K562 (cell line): Measurements from ENCODE around the gene RBBP8. TPM values are rescaled to one million over a fixed set of nuclear protein-coding genes. Genes with fewer than 3 reads are reported as not detected.
"Not testable (repeated sequence)": the region's sequence is repeated elsewhere in the genome, so short reads cannot be mapped to it uniquely, and the experiment has no call there.

Source experiments
- ATAC-seq: fragments of 200-7000 bp; cut with Tn5 transposase; 3 replicates; pipeline ENCODE4 v1.9.1; 2020; ENCODE audit warnings: moderate library complexity
- BruUV-seq: library from RNA; stranded (reverse); fragments of 400-500 nt; replicated peaks from 2 replicates; lab custom pipeline; 2021; lab: Mats Ljungman, UMichigan
- CTCF ChIA-PET: fragments of 300-600 bp; formaldehyde crosslinking; extraction: SDS; loops from one replicate; lab custom pipeline; 2021; ENCODE audit warnings: low intra/inter-chr PET ratio; lab: Yijun Ruan, JAX
- POLR2A ChIA-PET: fragments of 300-600, 350-650 bp; sonication (Branson Sonifier 250); formaldehyde crosslinking; extraction: SDS; loops from one replicate; lab custom pipeline; 2021; ENCODE audit warnings: antibody characterized with exemption, inconsistent platforms; lab: Yijun Ruan, JAX
- DNase-seq, 4 experiments: peaks; one replicate each; pipeline versions ENCODE4 v3.0.0 to v3.0.0-alpha.2; 2011 to 2018; ENCODE audit warnings: low spot score in 3 of 4, mixed read lengths in 3 of 4; ENCODE audit errors: extremely low read depth in 1 of 4
- FAIRE-seq: peaks from 2 replicates; lab custom pipeline; 2011; peaks lifted over from hg19 to GRCh38; lab: Jason Lieb, UNC
- H2AFZ ChIP-seq: 2 replicates; pipeline ENCODE4 v1.6.0; 2011; ENCODE audit warnings: low read depth, low read length, control low read depth, inconsistent platforms
- H3K27ac ChIP-seq: fragments of 200-600 bp; 3 replicates; pipeline ENCODE4 v1.8.0; 2011; ENCODE audit warnings: low read depth, mild to moderate bottlenecking, control low read depth, inconsistent platforms, low read length, moderate library complexity, mixed read lengths; ENCODE audit errors: extremely low read depth
- H3K27me3 ChIP-seq, 2 experiments: fragments of 300-600 bp in 1 of 2; 2 replicates in 1 of 2; 3 replicates in 1 of 2; pipeline versions ENCODE4 v1.6.0 to v1.8.0; 2011; ENCODE audit warnings: inconsistent platforms in 2 of 2, low read length in 2 of 2, mild to moderate bottlenecking in 1 of 2, mixed read lengths in 1 of 2, moderate library complexity in 1 of 2; ENCODE audit not compliant: control insufficient read depth in 2 of 2, insufficient read depth in 2 of 2
- H3K36me3 ChIP-seq: fragments of 300-600 bp; 3 replicates; pipeline ENCODE4 v1.8.0; 2011; ENCODE audit warnings: mild to moderate bottlenecking, low read length, inconsistent platforms; ENCODE audit not compliant: control insufficient read depth, insufficient read depth
- H3K4me1 ChIP-seq, 2 experiments: fragments of 200-600 bp in 1 of 2; replicated peaks in 1 of 2; 2 replicates in 1 of 2; 3 replicates in 1 of 2; pipeline versions ENCODE4 v1.5.1 to v1.8.0; 2011; ENCODE audit warnings: inconsistent platforms in 2 of 2, low read length in 2 of 2, mild to moderate bottlenecking in 1 of 2, mixed read lengths in 1 of 2, moderate library complexity in 1 of 2; ENCODE audit not compliant: control insufficient read depth in 2 of 2, insufficient read depth in 2 of 2
- H3K4me2 ChIP-seq: 2 replicates; pipeline ENCODE4 v1.6.1; 2011; ENCODE audit warnings: low read length, control low read depth, inconsistent platforms, mixed read lengths; ENCODE audit not compliant: insufficient read depth
- H3K4me3 ChIP-seq: fragments of 200-600 bp; sonication (generic), shearing (Covaris generic); 2 replicates; pipeline ENCODE4 v1.5.1; 2016; ENCODE audit warnings: control low read depth, inconsistent platforms
- H3K79me2 ChIP-seq: fragments of 200-600 bp; 3 replicates; pipeline ENCODE4 v1.8.0; 2011; ENCODE audit warnings: low read length, inconsistent platforms; ENCODE audit not compliant: control insufficient read depth, insufficient read depth
- H3K9ac ChIP-seq, 2 experiments: 2 replicates each; pipeline versions ENCODE4 v1.6.0 to v1.6.1; 2011; ENCODE audit warnings: low read depth in 2 of 2, low read length in 2 of 2, control low read depth in 1 of 2, inconsistent platforms in 1 of 2, mild to moderate bottlenecking in 1 of 2, mixed read lengths in 1 of 2; ENCODE audit not compliant: insufficient read depth in 1 of 2
- H3K9me1 ChIP-seq: one replicate; pipeline ENCODE4 v1.6.0; 2011; ENCODE audit warnings: inconsistent platforms, mild to moderate bottlenecking, low read length, moderate library complexity; ENCODE audit not compliant: control insufficient read depth, insufficient read depth
- H3K9me3 ChIP-seq: replicated peaks from 2 replicates; pipeline ENCODE4 v1.5.1; 2011; ENCODE audit warnings: low read depth, low read length, inconsistent platforms; ENCODE audit not compliant: control insufficient read depth, insufficient read depth
- H4K20me1 ChIP-seq: replicated peaks from 2 replicates; pipeline ENCODE4 v1.6.1; 2011; ENCODE audit warnings: low read length, inconsistent platforms, mixed read lengths; ENCODE audit not compliant: control insufficient read depth, insufficient read depth
- ERF ChIP-seq: fragments of 450-650 bp; formaldehyde crosslinking; IDR thresholded peaks from 2 replicates; pipeline ENCODE4 v1.4.0; 2020; ENCODE audit warnings: mild to moderate bottlenecking, mixed read lengths
- ZNF407 ChIP-seq: fragments of 450-650 bp; IDR thresholded peaks from 2 replicates; pipeline ENCODE4 v1.6.1; 2016; ENCODE audit warnings: low read depth
- WGBS: fragments of 100-300 bp; shearing (Covaris generic); methylation state at CpG from one replicate; pipeline ENCODE4 v1.1.6; 2016; ENCODE audit warnings: low coverage, mixed read lengths; ENCODE audit not compliant: insufficient coverage; ENCODE audit errors: missing lambda C conversion rate; 5-methylcytosine and 5-hydroxymethylcytosine counted together
- in situ Hi-C: fragments of 300-500 bp; cut with MboI; formaldehyde crosslinking; loops from 4 replicates; pipeline ENCODE4 v1.15.0; 2018; ENCODE audit warnings: inconsistent platforms, mixed read lengths
- intact Hi-C: fragments of 100-400 bp; cut with micrococcal nuclease; formaldehyde crosslinking; loops from 2 replicates; pipeline ENCODE4 v1.14.2; 2022
- polyA plus RNA-seq, 8 experiments: library from polyadenylated mRNA; depleted of rRNA in 4 of 8; stranded (reverse) in 5 of 8; unstranded in 3 of 8; fragments of >200 nt; fragmentation: Nextera tagmentation in 2 of 8; fragmentation: Illumina TruSeq in 1 of 8; extraction: Ambion mirVana in 2 of 8; extraction: Trizol in 1 of 8; gene quantifications; 2 replicates each; pipeline versions ENCODE4 v1.2.1 to v1.2.3, GENCODE V29; 2011 to 2014; ENCODE audit warnings: inconsistent platforms in 1 of 8, missing spikeins in 1 of 8
- total RNA-seq, 7 experiments: library from RNA; depleted of rRNA in 6 of 7; stranded (reverse); fragments of >200 nt in 6 of 7; fragmentation: Illumina TruSeq in 2 of 7; extraction: Trizol in 2 of 7; gene quantifications; 2 replicates each; pipeline versions ENCODE4 v1.2.1 to v1.2.3, GENCODE V29; 2011 to 2021; ENCODE audit warnings: low replicate concordance in 1 of 7
- TF ChIP-seq, protein P1 (sequence below), 2 experiments: IDR thresholded peaks; 2 replicates each; pipeline ENCODE4 v1.6.1; 2012; ENCODE audit warnings: improper control_type of control experiment in 2 of 2, low read depth in 2 of 2, low read length in 2 of 2, borderline replicate concordance in 1 of 2

Gene RBBP8
- total and polyA plus RNA-seq, 9 of the 15 experiments (the other 6 are each of a cell fraction or from before 2014, with no cell fraction given): 28.4 to 63.1 (median 48.9) TPM

- TF ChIP-seq ZNF407 (no peak), ERF (CRISPR knock-in tag) (no peak)
- TF ChIP-seq, protein P1, sequence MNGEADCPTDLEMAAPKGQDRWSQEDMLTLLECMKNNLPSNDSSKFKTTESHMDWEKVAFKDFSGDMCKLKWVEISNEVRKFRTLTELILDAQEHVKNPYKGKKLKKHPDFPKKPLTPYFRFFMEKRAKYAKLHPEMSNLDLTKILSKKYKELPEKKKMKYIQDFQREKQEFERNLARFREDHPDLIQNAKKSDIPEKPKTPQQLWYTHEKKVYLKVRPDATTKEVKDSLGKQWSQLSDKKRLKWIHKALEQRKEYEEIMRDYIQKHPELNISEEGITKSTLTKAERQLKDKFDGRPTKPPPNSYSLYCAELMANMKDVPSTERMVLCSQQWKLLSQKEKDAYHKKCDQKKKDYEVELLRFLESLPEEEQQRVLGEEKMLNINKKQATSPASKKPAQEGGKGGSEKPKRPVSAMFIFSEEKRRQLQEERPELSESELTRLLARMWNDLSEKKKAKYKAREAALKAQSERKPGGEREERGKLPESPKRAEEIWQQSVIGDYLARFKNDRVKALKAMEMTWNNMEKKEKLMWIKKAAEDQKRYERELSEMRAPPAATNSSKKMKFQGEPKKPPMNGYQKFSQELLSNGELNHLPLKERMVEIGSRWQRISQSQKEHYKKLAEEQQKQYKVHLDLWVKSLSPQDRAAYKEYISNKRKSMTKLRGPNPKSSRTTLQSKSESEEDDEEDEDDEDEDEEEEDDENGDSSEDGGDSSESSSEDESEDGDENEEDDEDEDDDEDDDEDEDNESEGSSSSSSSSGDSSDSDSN (IDR thresholded peaks at IDR 0.05; ENCODE audit: borderline replicate concordance in 1 of 2, low read depth in 2 of 2, low read length in 2 of 2): no peak
Measured at GRCh38 chr18:22952525-22952924, 19.4 kb downstream of the RBBP8 start (continued).

- intact Hi-C loops, H3K4me3 ChIP-seq, H3K4me1 ChIP-seq, H3K4me2 ChIP-seq, H3K27me3 ChIP-seq, H3K9ac ChIP-seq, H3K27ac ChIP-seq, H3K79me2 ChIP-seq, H4K20me1 ChIP-seq, H2AFZ ChIP-seq, ATAC-seq, H3K9me1 ChIP-seq, DNase-seq, CTCF ChIA-PET, H3K9me3 ChIP-seq, BruUV-seq, FAIRE-seq, in situ Hi-C loops: not testable (repeated sequence)
- POLR2A ChIA-PET: interaction anchor here (0.8 kb wide), 1 partner anchor 7 kb away, joined by 3 read pairs; no protein-coding TSS in a partner anchor
- peaks cover 90% of the 10 kb centered on the region for H3K36me3 ChIP-seq
- 88% methylated on average over 4 of the region's 4 CpGs for WGBS
Measured at GRCh38 chr18:22953982-22954381, 20.9 kb downstream of the RBBP8 start.
